Liver (tissue), 3 donors: ENCODE results near the gene SMG6.

Experiments used
- CTCF ChIP-seq: fragments of 150-350 bp; IDR thresholded peaks from 2 replicates; pipeline ENCODE4 v1.5.1; 2017; ENCODE audit warnings: improper control_type of control experiment, low read depth, low read length; ENCODE audit not compliant: missing input control
- EGR1 ChIP-seq, 2 donors: IDR thresholded peaks; 2 replicates each; pipeline ENCODE4 v1.6.1; 2016 to 2018; ENCODE audit warnings: antibody characterized with exemption in 2 of 2, low read depth in 2 of 2
- HNF4A ChIP-seq, 2 donors: conservative IDR thresholded peaks; 2 replicates each; pipeline ENCODE4 v1.6.1; 2016; ENCODE audit warnings: antibody characterized with exemption in 2 of 2, mild to moderate bottlenecking in 2 of 2
- JUND ChIP-seq, 2 donors: IDR thresholded peaks; 2 replicates each; pipeline ENCODE4 v1.6.1; 2016; ENCODE audit warnings: antibody characterized with exemption in 2 of 2
- MAX ChIP-seq: IDR thresholded peaks from 2 replicates; pipeline ENCODE4 v1.6.1; 2016; ENCODE audit warnings: antibody characterized with exemption
- NR2F2 ChIP-seq: IDR thresholded peaks from 2 replicates; pipeline ENCODE4 v1.6.1; 2016; ENCODE audit warnings: antibody characterized with exemption
- RAD21 ChIP-seq, 2 donors: IDR thresholded peaks; 2 replicates each; pipeline ENCODE4 v1.6.1; 2016; ENCODE audit warnings: antibody characterized with exemption in 2 of 2, mild to moderate bottlenecking in 2 of 2
- REST ChIP-seq: IDR thresholded peaks from 2 replicates; pipeline ENCODE4 v1.6.1; 2016; ENCODE audit warnings: antibody characterized with exemption, mild to moderate bottlenecking
- ZBTB33 ChIP-seq: IDR thresholded peaks from 2 replicates; pipeline ENCODE4 v1.6.1; 2016; ENCODE audit warnings: antibody characterized with exemption
- donor health status: healthy.
- donor health status: healthy.

- no peak for TF ChIP-seq CTCF
- TF ChIP-seq NR2F2, result no peak
- TF ChIP-seq ZBTB33, result no peak
- TF ChIP-seq MAX, result no peak
- no peak for TF ChIP-seq EGR1 (IDR thresholded peaks at IDR 0.05; ENCODE audit: low read depth in 2 of 2)
- no peak for TF ChIP-seq REST
- TF ChIP-seq RAD21 (IDR thresholded peaks at IDR 0.05), result no peak
- no peak for TF ChIP-seq HNF4A (conservative IDR thresholded peaks at IDR 0.05)
- TF ChIP-seq JUND (IDR thresholded peaks at IDR 0.05), result no peak
Observed at GRCh38 chr17:2125013-2125535, 178.5 kb downstream of the SMG6 start.
